GM12875 (cell line): ENCODE data around the gene KLHL35.

ENCODE experiments used
- H3K4me3 ChIP-seq: one replicate; pipeline ENCODE4 v1.5.1; 2011; ENCODE audit warnings: low read depth, low read length, control low read depth
- TF ChIP-seq, protein P1 (sequence below): IDR thresholded peaks from 2 replicates; pipeline ENCODE4 v1.5.1; 2011; ENCODE audit warnings: low read depth, mild to moderate bottlenecking, control low read depth, inconsistent platforms, low read length, moderate library complexity, borderline replicate concordance; ENCODE audit not compliant: insufficient read depth

Gene KLHL35

DNA sequence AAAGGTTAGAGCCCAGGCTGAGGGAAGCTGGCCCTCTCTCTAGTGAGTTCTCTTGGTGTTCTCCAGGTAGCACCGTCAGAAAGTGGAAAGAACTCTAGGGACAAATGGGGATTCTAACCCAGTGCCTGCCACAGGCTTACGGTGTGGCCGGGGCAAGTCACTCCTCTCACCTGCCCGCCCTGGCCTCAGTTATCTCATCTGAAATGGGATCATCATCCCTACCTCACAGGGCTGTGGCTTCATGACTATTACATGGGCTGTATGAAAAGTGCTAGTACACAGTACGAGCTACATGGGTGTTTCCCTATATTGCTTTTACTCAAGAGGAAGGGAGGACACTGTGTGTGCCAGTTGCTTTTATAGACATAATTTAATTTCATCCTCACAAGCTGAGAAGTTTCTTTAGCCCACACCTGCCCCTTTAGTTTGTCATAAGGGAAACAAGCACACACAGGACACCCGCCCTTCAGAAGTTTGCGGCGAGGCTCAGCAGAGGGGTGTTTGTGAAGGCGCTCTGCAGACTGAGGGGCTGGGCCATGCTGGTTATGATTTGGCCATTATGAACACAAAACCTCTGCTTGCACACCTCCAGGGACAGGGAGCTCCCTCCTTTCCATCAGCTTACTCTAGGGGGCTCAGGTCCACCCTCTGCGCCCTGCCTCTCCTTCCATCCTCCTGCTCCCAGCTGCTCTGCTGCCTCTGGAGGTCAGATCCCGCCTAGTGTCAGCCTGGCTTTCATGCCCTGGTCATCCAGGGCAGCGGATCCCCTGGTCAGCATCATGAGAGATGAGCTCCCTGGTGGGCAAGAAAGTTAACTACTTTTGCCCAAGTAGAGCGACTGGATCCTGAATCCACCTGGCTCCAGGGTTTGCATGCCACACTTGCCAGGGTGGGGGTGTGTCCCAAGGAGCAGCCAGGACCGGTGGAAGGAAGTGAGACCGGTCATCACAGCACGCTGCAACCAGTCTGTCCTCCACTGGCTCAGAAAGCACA lies 1.2 kb downstream of the KLHL35 start:
- H3K4me3 ChIP-seq = no peak overlapping the region
- TF ChIP-seq, protein P1, sequence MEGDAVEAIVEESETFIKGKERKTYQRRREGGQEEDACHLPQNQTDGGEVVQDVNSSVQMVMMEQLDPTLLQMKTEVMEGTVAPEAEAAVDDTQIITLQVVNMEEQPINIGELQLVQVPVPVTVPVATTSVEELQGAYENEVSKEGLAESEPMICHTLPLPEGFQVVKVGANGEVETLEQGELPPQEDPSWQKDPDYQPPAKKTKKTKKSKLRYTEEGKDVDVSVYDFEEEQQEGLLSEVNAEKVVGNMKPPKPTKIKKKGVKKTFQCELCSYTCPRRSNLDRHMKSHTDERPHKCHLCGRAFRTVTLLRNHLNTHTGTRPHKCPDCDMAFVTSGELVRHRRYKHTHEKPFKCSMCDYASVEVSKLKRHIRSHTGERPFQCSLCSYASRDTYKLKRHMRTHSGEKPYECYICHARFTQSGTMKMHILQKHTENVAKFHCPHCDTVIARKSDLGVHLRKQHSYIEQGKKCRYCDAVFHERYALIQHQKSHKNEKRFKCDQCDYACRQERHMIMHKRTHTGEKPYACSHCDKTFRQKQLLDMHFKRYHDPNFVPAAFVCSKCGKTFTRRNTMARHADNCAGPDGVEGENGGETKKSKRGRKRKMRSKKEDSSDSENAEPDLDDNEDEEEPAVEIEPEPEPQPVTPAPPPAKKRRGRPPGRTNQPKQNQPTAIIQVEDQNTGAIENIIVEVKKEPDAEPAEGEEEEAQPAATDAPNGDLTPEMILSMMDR = no peak

DNA sequence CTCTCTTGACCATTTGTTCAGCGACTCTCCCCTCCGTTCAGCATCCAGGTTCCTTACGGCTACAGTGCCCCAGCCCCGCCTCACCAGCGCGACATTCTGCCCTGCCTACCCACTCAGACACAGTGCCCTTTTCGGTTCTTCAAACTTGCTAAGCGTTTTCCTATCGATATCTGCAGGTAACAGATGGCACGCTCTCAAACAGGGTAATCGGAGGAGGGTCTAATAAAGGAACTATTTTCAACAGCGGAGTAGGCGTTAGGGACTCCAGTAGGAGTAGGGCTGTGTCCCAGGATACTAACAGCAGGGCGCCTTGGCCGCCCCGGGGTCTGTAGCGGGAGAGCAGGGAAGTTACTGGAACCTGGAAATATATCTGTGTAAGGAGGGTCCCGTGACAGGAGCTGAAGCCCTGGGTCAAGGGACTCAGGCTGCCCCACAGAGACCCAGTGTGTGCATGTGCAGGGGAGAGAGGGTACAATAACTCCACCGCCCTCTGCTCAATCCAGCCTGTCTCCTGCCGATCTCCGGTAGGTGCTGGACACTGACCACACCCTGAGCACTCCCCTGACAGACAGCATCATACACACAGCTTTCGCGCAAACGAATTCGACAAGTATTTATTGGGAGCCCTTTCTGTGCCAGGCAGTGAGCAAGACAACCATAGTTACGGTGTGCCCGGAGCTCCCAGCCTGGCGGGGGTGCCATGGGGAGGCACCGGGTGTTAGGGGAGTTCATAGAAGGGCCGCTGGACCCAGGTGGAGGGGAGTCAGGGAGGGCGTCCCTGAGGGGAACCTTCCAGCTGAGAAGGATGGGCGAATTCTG lies 2.1 kb downstream of the KLHL35 start:
- H3K4me3 ChIP-seq = peak overlapping the region; percentile 44
- TF ChIP-seq, protein P1 = no peak

DNA sequence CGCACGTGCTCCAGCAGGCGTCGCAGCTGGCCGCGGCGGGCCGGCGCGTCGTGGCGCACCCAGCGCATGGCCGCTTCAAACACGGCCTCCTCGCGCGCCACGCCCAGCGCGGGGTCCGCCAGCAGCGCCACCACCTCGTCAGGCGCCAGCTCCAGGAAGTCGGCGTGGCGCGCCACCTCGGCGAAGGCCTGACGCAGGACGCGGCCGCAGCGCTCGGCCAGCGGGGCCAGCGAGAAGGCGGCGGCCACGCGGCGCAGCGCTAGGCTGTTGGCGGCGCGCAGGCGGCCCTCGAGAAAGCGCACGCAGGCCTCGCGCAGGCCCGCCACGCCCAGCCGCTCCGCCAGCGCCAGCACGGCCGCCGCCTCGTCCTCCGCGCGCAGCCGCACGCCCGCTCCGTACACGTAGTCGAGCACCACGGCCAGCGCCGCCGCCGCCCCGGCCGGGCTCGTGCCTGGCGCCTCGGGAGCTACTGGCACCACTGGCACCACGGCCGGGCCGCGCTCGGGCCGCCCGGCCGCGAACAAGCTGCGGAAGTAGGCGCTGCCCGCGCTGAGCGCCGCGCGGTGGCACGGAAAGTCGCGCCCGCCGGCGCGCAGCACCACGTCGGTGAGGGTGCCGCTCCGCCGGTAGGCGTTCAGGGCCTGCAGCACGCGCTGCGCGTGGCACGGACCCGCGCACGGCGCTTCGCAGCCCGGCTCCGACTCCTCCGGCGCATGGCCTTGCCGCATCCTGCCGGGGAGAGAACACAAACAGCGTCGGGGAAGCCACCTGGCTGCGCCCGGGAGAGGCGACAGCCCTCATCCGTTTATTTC lies 2.9 kb downstream of the KLHL35 start:
- TF ChIP-seq, protein P1 = no peak
- H3K4me3 ChIP-seq = peak overlapping the region; percentile 44

DNA sequence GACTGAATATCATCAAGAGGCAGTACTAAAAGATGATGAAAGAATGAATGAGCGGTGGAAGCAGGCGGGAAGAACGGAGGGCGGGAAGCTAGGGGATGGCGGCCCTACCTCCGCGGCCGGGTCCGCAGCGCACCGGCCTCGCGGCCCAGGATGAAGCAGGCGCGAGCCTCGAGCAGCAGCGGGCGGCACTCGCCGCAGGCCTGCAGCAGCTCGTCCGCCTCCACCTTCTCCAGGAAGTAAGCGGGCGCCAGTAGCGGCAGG lies 3.4 kb downstream of the KLHL35 start:
- H3K4me3 ChIP-seq = no peak overlapping the region
- TF ChIP-seq, protein P1 = no peak

DNA sequence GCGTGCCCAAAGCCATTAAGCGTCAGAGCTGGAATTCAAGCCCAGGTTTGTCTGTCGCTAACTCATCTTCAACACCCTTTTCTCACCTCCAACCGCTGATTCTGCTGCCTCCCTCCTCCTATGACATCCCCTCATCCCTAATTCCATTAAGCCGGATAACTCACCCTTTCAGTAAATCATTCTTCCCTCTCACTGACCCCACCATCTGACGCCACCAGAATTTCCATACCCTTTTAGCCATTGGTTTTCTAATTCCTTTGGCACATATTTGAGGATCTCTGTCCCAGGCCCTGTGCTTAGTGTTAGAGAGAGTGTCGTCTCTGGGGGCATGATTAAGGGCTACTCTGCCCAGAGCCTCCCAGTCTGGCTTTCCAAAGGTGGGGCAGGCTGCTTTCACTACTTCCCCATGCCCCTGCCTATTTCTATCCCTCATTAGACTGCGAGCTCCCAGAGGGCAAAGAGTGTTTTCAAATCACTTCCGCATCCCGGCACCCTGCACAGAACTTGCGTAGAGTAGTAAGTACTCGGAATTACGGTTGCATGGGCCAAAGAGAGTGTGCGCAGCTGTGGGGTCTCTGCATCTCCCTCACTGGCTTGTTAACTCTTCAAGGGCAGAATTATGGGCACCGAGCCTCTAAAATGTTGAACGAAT lies 3.9 kb downstream of the KLHL35 start:
- TF ChIP-seq, protein P1 = no peak
- no peak overlapping the region for H3K4me3 ChIP-seq

DNA sequence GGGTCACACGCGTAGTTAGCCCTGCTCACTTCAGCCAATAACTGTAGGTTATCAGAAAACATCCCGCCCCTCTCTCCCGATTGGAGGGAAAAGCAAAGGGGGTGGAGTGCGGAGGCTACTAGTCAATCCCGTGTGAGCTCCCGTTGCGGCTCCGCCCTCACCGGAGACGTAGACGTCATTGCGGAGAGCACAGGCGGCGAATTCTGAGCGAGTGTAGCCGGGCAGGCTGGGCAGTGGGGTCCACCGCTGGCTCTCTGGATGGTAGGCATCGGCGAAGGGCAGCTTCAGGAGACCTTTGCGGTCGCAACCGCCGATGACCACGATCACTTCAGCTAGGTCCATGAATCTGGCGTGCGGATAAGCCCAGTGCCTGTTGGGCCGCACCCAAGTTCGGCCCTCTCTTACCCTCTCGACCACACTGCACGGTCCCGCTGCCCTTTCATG lies 4.7 kb downstream of the KLHL35 start:
- TF ChIP-seq, protein P1 = no peak
- no peak overlapping the region for H3K4me3 ChIP-seq
